ENCODE results near the gene ARMC10.
"Not testable (repeated sequence)": the region's sequence is repeated elsewhere in the genome, so short reads cannot be mapped to it uniquely, and the experiment has no call there.

The ARMC10 gene

DNA sequence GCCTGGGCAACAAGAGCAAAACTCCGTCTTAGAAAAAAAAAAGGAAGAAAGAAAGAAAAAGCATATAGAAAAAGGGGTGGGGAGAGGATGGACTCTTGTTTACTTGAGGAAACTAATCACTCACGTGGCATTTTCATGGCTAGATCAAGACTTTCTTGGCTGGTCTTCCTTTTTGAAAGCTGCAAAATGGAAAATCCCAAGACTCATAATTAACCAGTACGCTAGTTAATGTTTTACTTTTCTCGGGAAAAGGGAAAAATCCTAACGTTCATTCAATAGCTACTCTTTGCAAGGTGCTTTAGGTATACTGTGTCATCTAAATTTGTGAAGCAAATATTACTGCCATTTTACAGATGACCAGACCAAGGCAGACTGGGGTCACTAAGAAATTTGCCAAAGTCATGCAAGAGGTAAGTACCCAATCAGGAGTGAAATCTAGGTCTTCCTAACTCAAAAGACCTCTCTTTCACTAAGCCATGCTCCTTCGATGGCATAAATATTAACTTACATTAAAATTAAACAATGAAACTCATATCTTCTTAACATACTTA lies 49.6 kb downstream of the ARMC10 start:
- FAIRE-seq (no peak), DNase-seq (ENCODE audit: insufficient read length, low spot score) (no peak)
- no peak for TF ChIP-seq POLR2A (IDR thresholded peaks at IDR 0.05; ENCODE audit: low read depth, low read length)

GRCh38 chr7:103127006-103127405 lies 52.1 kb downstream of the ARMC10 start:
- TF ChIP-seq POLR2A (IDR thresholded peaks at IDR 0.05; ENCODE audit: low read depth, low read length) = no peak
- FAIRE-seq = no peak
- DNase-seq (ENCODE audit: insufficient read length, low spot score) = no peak

DNA sequence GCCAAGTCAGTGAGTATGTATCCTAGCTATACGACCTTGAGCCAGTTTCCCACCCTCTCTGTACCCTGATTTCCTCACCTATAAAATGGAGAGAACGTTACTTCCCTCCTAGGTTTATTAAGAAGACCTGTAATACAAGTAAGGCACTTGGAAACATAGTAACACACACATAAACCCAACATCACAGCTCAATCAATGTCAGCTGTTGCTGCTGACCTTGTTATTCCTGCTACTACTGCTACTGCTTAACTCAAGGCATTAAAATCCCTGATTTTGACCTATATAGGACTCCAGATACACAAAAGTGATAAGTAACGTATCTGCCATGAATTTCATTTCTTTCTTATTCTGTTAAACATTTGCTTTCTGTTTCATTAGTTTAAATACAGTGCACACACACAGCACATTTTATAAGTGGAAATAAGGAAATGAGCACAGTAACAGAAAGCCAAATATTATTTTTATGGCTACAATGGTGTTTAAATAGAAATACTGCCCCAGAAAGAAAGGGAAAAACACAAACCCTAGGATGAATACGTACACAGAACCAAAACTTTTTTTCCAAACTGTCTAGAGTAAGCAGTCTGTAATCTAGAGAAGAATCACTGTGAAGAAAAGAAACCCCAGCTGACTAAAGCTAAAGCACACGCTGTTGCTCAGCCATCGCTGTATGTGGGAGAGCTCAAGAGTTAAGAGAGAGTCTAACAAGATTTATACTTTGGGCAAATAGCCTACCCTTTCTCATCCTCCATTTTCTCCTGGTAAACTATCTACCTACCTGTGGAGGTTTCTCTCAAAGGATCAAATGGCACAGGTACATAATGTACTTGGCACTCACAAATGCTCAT lies 55.0 kb downstream of the ARMC10 start:
- no peak for FAIRE-seq
- DNase-seq (ENCODE audit: insufficient read length, low spot score) = no peak
- TF ChIP-seq POLR2A (IDR thresholded peaks at IDR 0.05; ENCODE audit: low read depth, low read length) = no peak

DNA sequence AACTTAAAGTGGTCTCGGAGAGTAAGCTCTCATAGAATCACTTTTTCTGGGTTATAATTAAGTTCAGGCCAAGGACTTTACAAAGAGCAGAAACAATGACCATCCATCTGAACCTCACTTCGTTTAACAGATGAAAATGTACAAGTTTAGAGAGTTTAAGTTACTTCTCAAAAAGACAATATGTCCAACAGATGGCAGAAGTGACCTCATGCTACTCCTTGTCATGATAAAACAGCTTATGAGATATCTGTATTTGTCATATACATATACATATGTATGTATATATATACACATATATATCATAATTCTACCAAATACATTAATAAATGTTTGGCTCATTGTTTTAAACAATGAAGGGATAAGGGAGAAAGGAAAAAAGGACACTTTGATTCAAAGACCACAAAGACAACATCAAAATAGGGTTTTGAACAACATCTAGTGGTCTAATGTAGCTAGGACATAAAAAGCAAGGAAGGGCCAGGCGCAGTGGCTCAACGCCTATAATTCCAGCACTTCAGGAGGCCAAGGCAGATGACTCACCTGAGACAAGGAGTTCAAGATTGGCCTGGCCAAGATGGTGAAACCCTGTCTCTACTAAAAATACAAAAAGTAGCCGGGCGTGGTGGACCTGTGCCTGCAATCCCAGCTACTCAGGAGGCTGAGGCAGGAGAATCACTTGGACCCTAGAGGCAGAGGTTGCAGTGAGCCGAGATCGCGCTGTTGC lies 56.1 kb downstream of the ARMC10 start:
- no peak for FAIRE-seq
- TF ChIP-seq POLR2A (IDR thresholded peaks at IDR 0.05; ENCODE audit: low read depth, low read length) = no peak
- no peak for DNase-seq (ENCODE audit: insufficient read length, low spot score)

DNA sequence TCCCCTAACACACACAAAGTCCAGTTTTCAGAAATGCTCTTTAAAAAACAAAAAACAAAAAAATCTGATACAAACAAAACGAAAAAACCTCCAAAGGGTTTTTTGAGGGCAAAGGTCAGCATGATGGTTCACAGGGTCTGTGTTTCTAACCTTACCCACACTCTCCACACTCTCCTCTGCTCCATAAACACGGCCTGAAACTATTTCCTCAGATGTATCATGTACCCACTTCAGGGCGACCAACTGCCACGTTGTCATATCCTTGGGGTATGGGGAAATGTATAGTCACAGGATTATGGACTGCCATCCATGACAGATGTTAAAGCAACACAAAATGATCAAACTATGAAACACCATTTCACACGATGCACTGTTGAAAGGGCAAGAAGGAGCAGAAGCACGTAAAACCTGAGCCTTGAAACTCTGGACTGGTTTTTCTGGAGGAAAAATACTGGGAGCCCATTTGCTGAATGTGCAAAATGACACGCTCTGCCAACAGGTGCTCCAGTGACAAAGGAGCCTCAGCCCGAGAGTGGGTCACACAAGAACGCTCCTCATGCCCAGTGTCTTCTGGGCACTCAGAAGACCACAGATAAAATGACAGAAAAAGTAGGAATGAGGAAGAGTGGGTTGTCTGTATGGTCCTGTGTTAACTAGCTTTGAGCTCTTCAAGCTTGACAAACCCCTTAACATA lies 58.2 kb downstream of the ARMC10 start:
- no peak for FAIRE-seq
- no peak for TF ChIP-seq POLR2A (IDR thresholded peaks at IDR 0.05; ENCODE audit: low read depth, low read length)
- no peak for DNase-seq (ENCODE audit: insufficient read length, low spot score)

- TF ChIP-seq POLR2A (IDR thresholded peaks at IDR 0.05; ENCODE audit: low read depth, low read length) = no peak
- FAIRE-seq (no peak), DNase-seq (ENCODE audit: insufficient read length, low spot score) (no peak)
Measured at GRCh38 chr7:103134836-103135554, 60.1 kb downstream of the ARMC10 start.

GRCh38 chr7:103140061-103140460 lies 65.1 kb downstream of the ARMC10 start:
- DNase-seq (ENCODE audit: insufficient read length, low spot score) (no peak), FAIRE-seq (no peak)
- TF ChIP-seq POLR2A (IDR thresholded peaks at IDR 0.05; ENCODE audit: low read depth, low read length) = no peak

GRCh38 chr7:103140685-103141084 lies 65.7 kb downstream of the ARMC10 start:
- TF ChIP-seq POLR2A (IDR thresholded peaks at IDR 0.05; ENCODE audit: low read depth, low read length) = no peak
- DNase-seq (ENCODE audit: insufficient read length, low spot score) = no peak
- FAIRE-seq = no peak

DNA sequence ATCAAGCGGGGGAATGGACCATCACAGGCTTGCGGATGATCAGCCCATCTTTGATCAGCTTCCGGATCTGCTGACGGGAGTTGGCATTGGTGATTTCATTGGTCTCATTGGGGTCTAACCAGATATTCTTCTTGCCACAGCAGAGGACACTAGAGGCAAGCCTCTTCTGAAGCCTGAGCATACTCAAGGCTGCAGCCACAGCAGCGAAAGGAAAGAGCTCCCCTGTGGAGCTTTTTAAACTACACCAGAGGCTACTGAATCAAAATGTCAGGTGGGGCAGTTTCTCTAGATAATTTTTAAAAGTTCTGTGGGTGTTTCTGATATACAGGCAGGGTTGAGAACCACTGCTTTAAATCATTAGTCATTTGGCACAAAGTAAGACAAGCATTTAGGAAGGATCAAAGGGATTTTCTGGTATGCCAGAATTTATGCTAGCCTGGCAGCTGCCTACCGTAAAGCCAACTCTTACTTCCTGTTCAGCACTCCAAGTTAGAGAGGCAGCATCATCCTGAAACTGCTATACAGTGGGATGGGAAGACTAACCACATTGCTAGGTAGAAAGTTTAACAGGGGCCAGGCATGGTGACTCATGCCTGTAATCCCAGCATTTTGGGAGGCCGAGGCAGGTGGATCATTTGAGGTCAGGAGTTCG lies 66.9 kb downstream of the ARMC10 start:
- peak; percentile 23 for DNase-seq (ENCODE audit: insufficient read length, low spot score)
- no peak for TF ChIP-seq POLR2A (IDR thresholded peaks at IDR 0.05; ENCODE audit: low read depth, low read length)
- no peak for FAIRE-seq

- no peak for TF ChIP-seq POLR2A (IDR thresholded peaks at IDR 0.05; ENCODE audit: low read depth, low read length)
- no peak for FAIRE-seq
- no peak for DNase-seq (ENCODE audit: insufficient read length, low spot score)
Measured at GRCh38 chr7:103142494-103142893, 67.6 kb downstream of the ARMC10 start.

DNA sequence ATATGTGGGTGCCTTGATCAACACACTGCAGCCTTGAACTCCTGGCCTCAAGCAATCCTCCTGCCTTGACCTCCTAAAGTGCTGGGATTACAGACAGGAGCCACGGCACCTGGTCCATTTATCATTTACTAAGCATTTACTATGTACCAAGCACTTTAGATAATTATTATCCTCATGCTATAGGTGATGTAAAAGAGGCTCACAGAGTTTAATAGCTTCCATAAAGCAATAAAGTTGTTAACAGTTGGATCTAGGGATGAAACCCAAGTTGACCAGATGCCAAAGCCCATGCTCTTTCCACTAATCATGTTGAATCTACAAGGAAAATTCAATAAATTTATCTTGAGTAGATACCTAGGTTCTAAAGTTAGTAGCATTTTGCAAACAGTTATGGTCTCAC lies 68.9 kb downstream of the ARMC10 start:
- DNase-seq (ENCODE audit: insufficient read length, low spot score) (no peak), FAIRE-seq (no peak)
- no peak for TF ChIP-seq POLR2A (IDR thresholded peaks at IDR 0.05; ENCODE audit: low read depth, low read length)

DNA sequence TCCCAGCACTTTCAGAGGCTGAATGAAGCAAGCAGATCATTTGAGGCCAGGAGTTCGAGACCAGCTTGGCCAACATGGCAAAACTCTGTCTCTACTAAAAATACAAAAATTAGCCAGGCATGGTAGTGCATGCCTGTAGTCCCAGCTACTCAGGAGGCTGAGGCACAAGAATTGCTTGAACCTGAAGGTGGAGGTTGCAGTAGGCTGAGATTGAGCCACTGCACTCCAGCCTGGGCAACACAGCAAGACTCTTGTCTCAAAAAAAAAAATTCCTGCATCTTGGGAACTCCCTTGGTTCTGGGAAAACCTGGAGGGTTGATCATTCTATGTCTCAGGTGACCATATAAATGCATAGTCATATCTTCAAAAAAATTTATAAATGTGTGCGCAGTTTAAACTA lies 69.8 kb downstream of the ARMC10 start:
- FAIRE-seq; DNase-seq (ENCODE audit: insufficient read length, low spot score): not testable (repeated sequence)
